Measurements from ENCODE around the gene TDP1.

- TF ChIP-seq CTCF (IDR thresholded peaks at IDR 0.05) = no peak
- TF ChIP-seq POLR2A (IDR thresholded peaks at IDR 0.05) = no peak
These were observed 7.7 kb downstream of the TDP1 start for GRCh38 chr14:89963288-89963978.

Data from lower leg skin (tissue), 3 donors.